HG03025 (cell line): ENCODE results near the gene PRDM4.
"Not testable (repeated sequence)": the region's sequence is repeated elsewhere in the genome, so short reads cannot be mapped to it uniquely, and the experiment has no call there.

ENCODE experiments used
- ATAC-seq: cut with Tn5 transposase; IDR thresholded peaks from one replicate; pipeline ENCODE4 v1.9.1; 2021; ENCODE audit warnings: mild to moderate bottlenecking, moderate library complexity; ENCODE audit not compliant: unreplicated experiment, low FRiP score

The PRDM4 gene

DNA sequence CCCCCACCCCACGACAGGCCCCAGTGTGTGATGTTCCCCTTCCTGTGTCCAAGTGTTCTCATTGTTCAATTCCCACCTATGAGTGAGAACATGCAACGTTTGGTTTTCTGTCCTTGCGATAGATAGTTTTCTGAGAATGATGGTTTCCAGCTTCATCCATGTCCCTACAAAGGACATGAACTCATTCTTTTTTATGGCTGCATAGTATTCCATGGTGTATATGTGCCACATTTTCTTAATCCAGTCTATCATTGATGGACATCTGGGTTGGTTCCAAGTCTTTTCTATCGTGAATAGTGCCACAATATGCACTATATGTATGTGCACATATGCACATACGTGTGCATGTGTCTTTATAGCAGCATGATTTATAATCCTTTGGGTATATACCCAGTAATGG is 55.4 kb downstream of the PRDM4 start:
- not testable (repeated sequence) for ATAC-seq

DNA sequence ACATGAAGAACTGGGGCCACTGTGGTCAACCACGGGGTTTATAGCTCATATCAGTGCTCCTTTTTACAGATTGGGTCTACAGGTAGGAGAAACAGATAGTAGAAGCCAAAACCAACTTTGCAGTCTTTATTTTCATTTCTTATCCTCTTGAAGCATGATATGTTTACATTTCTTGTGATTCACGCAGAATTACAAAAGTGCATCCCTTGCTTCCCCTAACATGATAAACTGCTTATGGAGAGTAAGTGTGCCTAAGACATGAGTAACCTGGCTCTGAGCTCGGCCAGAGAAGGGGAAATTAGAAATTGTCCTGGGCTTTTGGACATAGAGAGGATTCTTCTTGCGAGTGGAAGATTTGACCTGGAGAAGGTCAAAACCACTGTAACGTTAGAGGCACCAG is 56.9 kb downstream of the PRDM4 start:
- ATAC-seq = no peak

DNA sequence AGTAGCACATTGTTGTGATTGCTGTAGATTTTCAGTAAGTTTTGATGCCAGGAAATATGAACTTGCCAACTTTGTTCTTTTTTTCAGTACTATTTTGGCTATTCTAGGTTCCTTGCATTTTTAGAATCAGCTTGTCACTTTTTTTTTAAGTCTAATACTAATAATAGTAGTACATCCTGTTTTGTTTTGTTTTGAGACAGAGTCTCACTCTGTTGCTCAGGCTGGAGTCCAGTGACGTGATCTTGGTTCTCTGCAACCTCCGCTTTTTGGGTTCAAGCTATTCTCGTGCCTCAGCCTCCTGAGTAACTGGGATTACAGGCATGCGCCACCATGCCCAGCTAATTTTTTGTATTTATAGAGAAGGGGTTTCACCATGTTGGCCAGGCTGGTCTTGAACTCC is 58.8 kb downstream of the PRDM4 start:
- ATAC-seq = no peak

DNA sequence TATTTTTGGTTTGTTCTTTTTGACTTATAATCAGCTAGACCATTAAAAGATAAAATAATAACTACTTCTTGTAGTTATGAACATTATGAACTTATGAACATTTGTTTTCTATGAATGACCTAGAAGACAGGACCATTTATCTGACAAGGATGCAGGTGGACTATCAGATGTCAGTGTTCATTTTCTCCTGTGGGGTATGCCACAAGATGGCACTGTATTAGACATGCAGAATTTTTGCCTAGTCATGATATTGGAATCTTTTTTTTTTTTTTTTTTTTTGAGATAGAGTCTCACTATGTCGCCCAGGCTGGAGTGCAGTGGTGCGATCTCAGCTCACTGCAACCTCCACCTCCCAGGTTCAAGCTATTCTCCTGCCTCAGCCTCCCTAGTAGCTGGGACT is 65.2 kb downstream of the PRDM4 start:
- ATAC-seq = not testable (repeated sequence)

DNA sequence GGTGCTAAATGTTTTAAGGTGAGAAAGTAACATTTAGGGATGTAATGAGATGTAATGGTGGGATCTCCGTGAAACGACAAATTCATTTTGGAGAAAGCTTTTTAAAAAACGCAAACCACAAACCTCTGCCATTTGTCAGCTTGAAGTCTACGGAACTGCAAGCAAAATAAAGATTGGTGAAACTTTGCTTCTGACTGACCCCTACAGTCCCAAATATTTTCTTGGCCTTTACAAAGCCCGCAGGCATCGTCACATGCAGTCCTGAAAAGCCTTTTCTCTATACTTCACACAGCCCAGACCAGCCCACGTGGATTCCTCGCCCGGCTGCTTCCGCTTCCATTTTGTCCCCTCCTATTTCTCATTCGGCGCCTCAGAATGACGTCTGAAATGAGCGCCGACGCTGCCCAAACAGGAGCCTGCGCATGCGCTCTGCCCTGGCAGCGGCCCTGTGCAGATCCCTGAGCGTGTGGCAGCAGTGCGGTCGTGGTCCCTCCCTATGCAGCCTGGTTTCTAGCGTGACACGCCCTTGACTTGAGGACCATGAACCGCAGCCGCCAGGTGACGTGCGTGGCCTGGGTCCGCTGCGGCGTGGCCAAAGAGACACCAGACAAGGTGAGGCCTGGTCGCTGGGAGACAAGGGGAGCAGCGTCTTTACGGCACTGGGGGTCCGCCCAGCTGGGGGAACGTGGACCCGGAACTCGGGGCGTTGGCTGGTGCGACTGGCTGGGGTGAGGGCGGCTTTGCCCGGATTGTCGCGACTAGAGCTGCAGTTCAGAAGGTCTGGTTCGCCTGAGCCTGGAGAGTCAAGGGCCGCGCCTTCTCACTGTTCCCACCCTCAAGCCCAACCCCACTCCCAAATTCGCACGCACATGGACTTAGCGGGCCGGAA is 75.3 kb downstream of the PRDM4 start, which contains the start of gene PWP1:
PWP1 (plus strand) TSS at position 440 of the 889 bp plus-strand sequence; CDS start at position 541, 101 bp downstream.
- peak; percentile 90 for ATAC-seq

- ATAC-seq = no peak
Measured at GRCh38 chr12:107684990-107685359, 76.0 kb downstream of the PRDM4 start.

- no peak for ATAC-seq
Measured at GRCh38 chr12:107684029-107684795, 76.7 kb downstream of the PRDM4 start.
